Upper lobe of left lung (tissue), 4 donors: ENCODE data around the gene CORO6.

Experiments used
- CTCF ChIP-seq, 6 experiments: fragments of 450-650 bp in 4 of 6; fragments of 200-600 bp in 2 of 6; sonication (generic) in 2 of 6; IDR thresholded peaks; one replicate each; pipeline ENCODE4 v1.5.1; 2016 to 2019; ENCODE audit warnings: antibody characterized with exemption in 6 of 6
- EP300 ChIP-seq, 4 donors: sonication (generic); formaldehyde crosslinking; IDR thresholded peaks; one replicate each; pipeline ENCODE4 v1.5.1; 2017; ENCODE audit warnings: antibody characterized with exemption in 4 of 4, control low read depth in 2 of 4
- POLR2A ChIP-seq, 4 donors: fragments of 450-650 bp; IDR thresholded peaks; one replicate each; pipeline ENCODE4 v1.5.1; 2016 to 2017; ENCODE audit warnings: antibody characterized with exemption in 4 of 4, mild to moderate bottlenecking in 2 of 4
- POLR2AphosphoS5 ChIP-seq, 2 donors: sonication (generic); formaldehyde crosslinking; IDR thresholded peaks; one replicate each; pipeline ENCODE4 v1.5.1; 2017; ENCODE audit warnings: antibody characterized with exemption in 2 of 2

DNA sequence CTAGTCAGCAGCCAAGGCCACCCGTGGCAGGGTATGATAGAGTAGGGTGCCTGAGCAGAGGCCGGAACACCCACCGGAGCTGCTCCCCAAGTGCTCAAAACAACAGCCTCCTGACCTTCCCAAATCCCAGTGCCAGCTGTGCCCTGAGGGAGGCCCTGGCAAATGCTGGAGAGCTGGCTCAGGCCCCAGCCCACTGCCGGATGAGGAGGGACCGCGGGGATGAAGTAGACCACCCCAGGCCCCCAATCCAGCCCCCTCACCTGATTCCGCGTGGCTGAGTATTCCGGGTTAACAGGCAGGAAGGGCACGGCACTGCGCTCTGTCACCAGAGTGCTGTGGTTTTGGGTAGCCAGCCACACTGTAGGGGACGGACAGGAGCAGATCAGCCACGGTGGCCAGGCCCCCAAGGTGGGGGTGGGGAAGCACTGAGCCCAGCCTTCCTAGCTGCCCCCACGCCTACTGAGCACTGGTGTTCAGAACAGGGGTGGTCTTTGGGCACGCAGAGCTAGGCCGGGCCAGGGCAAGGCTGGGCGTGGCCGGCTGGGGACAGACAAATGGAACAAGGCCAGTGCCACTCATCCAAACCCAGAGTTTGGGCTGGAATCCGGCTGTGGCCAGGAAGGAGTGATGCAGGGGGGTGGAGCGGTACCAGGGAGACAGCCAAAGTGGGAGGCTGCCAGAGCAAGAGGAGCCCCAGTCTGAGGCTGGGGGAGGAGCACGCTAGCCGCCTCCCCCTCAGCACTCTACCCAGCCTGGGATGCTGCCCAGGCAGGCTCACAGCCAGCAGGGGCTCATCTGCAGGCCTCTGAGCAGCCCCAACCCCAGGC lies 45.1 kb downstream of the CORO6 start:
- TF ChIP-seq POLR2A (IDR thresholded peaks at IDR 0.05): no peak
- TF ChIP-seq CTCF (IDR thresholded peaks at IDR 0.05): no peak
- TF ChIP-seq POLR2AphosphoS5 (IDR thresholded peaks at IDR 0.05): no peak
- TF ChIP-seq EP300 (IDR thresholded peaks at IDR 0.05): no peak
